ENCODE measurements around the gene KAT5. TPM values are rescaled to one million over a fixed set of nuclear protein-coding genes. Genes with fewer than 3 reads are reported as not detected.
A peak's percentile ranks its signal among the peaks of the same experiment; 100 is the strongest.
"Not testable (repeated sequence)": the region's sequence is repeated elsewhere in the genome, so short reads cannot be mapped to it uniquely, and the experiment has no call there.

KAT5 gene
- total and polyA plus RNA-seq, 8 donors = 57.0 to 69.2 (median 64.3) TPM

GRCh38 chr11:65764434-65764833, 52.4 kb downstream of the KAT5 start:
- Histone ChIP-seq H3K4me3 (no peak overlapping the region), H3K9me3 (no peaks in the 10 kb centered on the region), H3K27ac (no peak overlapping the region), H3K27me3 (no peaks in the 10 kb centered on the region), H3K36me3 (no peaks in the 10 kb centered on the region), H3K4me1 (peaks cover 0 to 28% of the 10 kb centered on the region in 2 donors)
- no peak for TF ChIP-seq CTCF (IDR thresholded peaks at IDR 0.05)
- peak; percentile 27 for ATAC-seq
- intact Hi-C loops (cut with DNase I) = no loop called here
- no peak for DNase-seq

GRCh38 chr11:65766535-65766934, 54.5 kb downstream of the KAT5 start:
- intact Hi-C loops (cut with DNase I) = no loop called here
- DNase-seq = no peak
- no peaks in the 10 kb centered on the region for H3K36me3 ChIP-seq
- no peaks in the 10 kb centered on the region for H3K27me3 ChIP-seq
- H3K27ac ChIP-seq = no peak overlapping the region
- no peak for TF ChIP-seq CTCF (IDR thresholded peaks at IDR 0.05)
- no peaks in the 10 kb centered on the region for H3K9me3 ChIP-seq
- ATAC-seq = peak; percentile 28
- no peak overlapping the region for H3K4me3 ChIP-seq
- peaks cover 0 to 48% of the 10 kb centered on the region in 2 donors for H3K4me1 ChIP-seq

- H3K4me1 ChIP-seq = peaks cover 0 to 48% of the 10 kb centered on the region in 2 donors
- no peak for ATAC-seq
- no peak for DNase-seq
- peak overlapping the region in 1 of 2 donors; percentile 13 for H3K27ac ChIP-seq
- H3K36me3 ChIP-seq = no peaks in the 10 kb centered on the region
- H3K9me3 ChIP-seq = no peaks in the 10 kb centered on the region
- TF ChIP-seq CTCF (IDR thresholded peaks at IDR 0.05) = no peak
- no peaks in the 10 kb centered on the region for H3K27me3 ChIP-seq
- intact Hi-C loops (cut with DNase I) = no loop called here
- no peak overlapping the region for H3K4me3 ChIP-seq
Observed at GRCh38 chr11:65767406-65767805, 55.4 kb downstream of the KAT5 start.

GRCh38 chr11:65767806-65768205, 55.8 kb downstream of the KAT5 start:
- H3K36me3 ChIP-seq; H3K27me3 ChIP-seq; intact Hi-C loops (cut with DNase I); H3K4me3 ChIP-seq; DNase-seq; H3K9me3 ChIP-seq: not testable (repeated sequence)
- Histone ChIP-seq H3K4me1 (peaks cover 0 to 48% of the 10 kb centered on the region in 2 donors), H3K27ac (peak overlapping the region in 1 of 2 donors; percentile 13)
- ATAC-seq = peak; percentile 15

Other genes with a start within 250 kb of the KAT5 start
- over 10,000 TPM; 12,400 to 15,875 TPM for gene MALAT1, start 213.2 kb upstream of the KAT5 start, total RNA-seq
- gene MALAT1, start 213.2 kb upstream of the KAT5 start, polyA plus RNA-seq (ENCODE audit: insufficient read length in 6 of 6) = 100 to 1,000 TPM; 608 to 824 (median 717) TPM
- gene SCYL1, start 187.2 kb upstream of the KAT5 start, total RNA-seq = 10 to 100 TPM; 81.2 to 82.5 TPM
- 10 to 100 TPM; 51.7 to 71.5 (median 59.4) TPM for gene SCYL1, start 187.2 kb upstream of the KAT5 start, polyA plus RNA-seq (ENCODE audit: insufficient read length in 6 of 6)
- 100 to 1,000 TPM in 1 of 2 donors, 10 to 100 TPM in 1; 70.8 to 157 TPM for gene LTBP3, start 153.9 kb upstream of the KAT5 start, total RNA-seq
- gene LTBP3, start 153.9 kb upstream of the KAT5 start, polyA plus RNA-seq (ENCODE audit: insufficient read length in 6 of 6) = 100 to 1,000 TPM; 235 to 322 (median 257) TPM
- gene ZNRD2, start 141.8 kb upstream of the KAT5 start, total RNA-seq = 10 to 100 TPM; 21.7 to 32.3 TPM
- gene ZNRD2, start 141.8 kb upstream of the KAT5 start, polyA plus RNA-seq (ENCODE audit: insufficient read length in 6 of 6) = 10 to 100 TPM; 44.1 to 55.7 (median 54.2) TPM
- gene FAM89B, start 139.7 kb upstream of the KAT5 start, total RNA-seq = 10 to 100 TPM; 47.1 to 57.5 TPM
- 10 to 100 TPM; 20.7 to 35.7 (median 31.8) TPM for gene FAM89B, start 139.7 kb upstream of the KAT5 start, polyA plus RNA-seq (ENCODE audit: insufficient read length in 6 of 6)
- 100 to 1,000 TPM in 1 of 2 donors, 10 to 100 TPM in 1; 57.0 to 133 TPM for gene EHBP1L1, start 136.2 kb upstream of the KAT5 start, total RNA-seq
- gene EHBP1L1, start 136.2 kb upstream of the KAT5 start, polyA plus RNA-seq (ENCODE audit: insufficient read length in 6 of 6) = 10 to 100 TPM; 28.5 to 39.7 (median 35.4) TPM
- gene KCNK7, start 116.5 kb upstream of the KAT5 start, total RNA-seq = 1 to 10 TPM in 1 of 2 donors, not detected in 1; 2.0 TPM
- gene KCNK7, start 116.5 kb upstream of the KAT5 start, polyA plus RNA-seq (ENCODE audit: insufficient read length in 6 of 6) = 1 to 10 TPM in 1 of 6 donors, under 1 TPM in 5; 0.21 to 1.2 (median 0.47) TPM
- gene MAP3K11, start 98.0 kb upstream of the KAT5 start, total RNA-seq = 100 to 1,000 TPM in 1 of 2 donors, 10 to 100 TPM in 1; 74.7 to 100 TPM
- gene MAP3K11, start 98.0 kb upstream of the KAT5 start, polyA plus RNA-seq (ENCODE audit: insufficient read length in 6 of 6) = 10 to 100 TPM; 43.9 to 64.0 (median 56.6) TPM
- 10 to 100 TPM; 36.7 to 44.5 TPM for gene PCNX3, start 96.5 kb upstream of the KAT5 start, total RNA-seq
- 10 to 100 TPM; 19.9 to 35.4 (median 25.3) TPM for gene PCNX3, start 96.5 kb upstream of the KAT5 start, polyA plus RNA-seq (ENCODE audit: insufficient read length in 6 of 6)
- 100 to 1,000 TPM in 1 of 2 donors, 10 to 100 TPM in 1; 77.3 to 107 TPM for gene SIPA1, start 74.2 kb upstream of the KAT5 start, total RNA-seq
- gene SIPA1, start 74.2 kb upstream of the KAT5 start, polyA plus RNA-seq (ENCODE audit: insufficient read length in 6 of 6) = 10 to 100 TPM; 40.5 to 57.3 (median 46.8) TPM
- 10 to 100 TPM; 56.5 to 67.9 TPM for gene RELA, start 49.3 kb upstream of the KAT5 start, total RNA-seq
- 10 to 100 TPM; 51.3 to 70.6 (median 58.8) TPM for gene RELA, start 49.3 kb upstream of the KAT5 start, polyA plus RNA-seq (ENCODE audit: insufficient read length in 6 of 6)
- 10 to 100 TPM; 46.0 to 70.1 TPM for gene RNASEH2C, start 8.5 kb downstream of the KAT5 start, total RNA-seq
- gene RNASEH2C, start 8.5 kb downstream of the KAT5 start, polyA plus RNA-seq (ENCODE audit: insufficient read length in 6 of 6) = 10 to 100 TPM; 34.7 to 52.5 (median 37.2) TPM
- 10 to 100 TPM; 22.6 to 39.0 TPM for gene AP5B1, start 68.7 kb downstream of the KAT5 start, total RNA-seq
- gene AP5B1, start 68.7 kb downstream of the KAT5 start, polyA plus RNA-seq (ENCODE audit: insufficient read length in 6 of 6) = 1 to 10 TPM; 2.9 to 4.5 (median 3.5) TPM
- under 1 TPM; 0.37 to 0.41 TPM for gene OVOL1, start 74.8 kb downstream of the KAT5 start, total RNA-seq
- gene OVOL1, start 74.8 kb downstream of the KAT5 start, polyA plus RNA-seq (ENCODE audit: insufficient read length in 6 of 6) = under 1 TPM; 0.20 to 0.45 (median 0.31) TPM
- gene SNX32, start 121.7 kb downstream of the KAT5 start, total RNA-seq = 1 to 10 TPM in 1 of 2 donors, under 1 TPM in 1; 0.24 to 1.9 TPM
- 1 to 10 TPM; 2.5 to 4.4 (median 3.1) TPM for gene SNX32, start 121.7 kb downstream of the KAT5 start, polyA plus RNA-seq (ENCODE audit: insufficient read length in 6 of 6)
- gene CFL1, start 145.9 kb downstream of the KAT5 start, total RNA-seq = 1,000 to 10,000 TPM in 1 of 2 donors, 100 to 1,000 TPM in 1; 790 to 1,162 TPM
- 100 to 1,000 TPM; 599 to 799 (median 752) TPM for gene CFL1, start 145.9 kb downstream of the KAT5 start, polyA plus RNA-seq (ENCODE audit: insufficient read length in 6 of 6)
- 10 to 100 TPM; 43.4 to 50.7 TPM for gene MUS81, start 148.2 kb downstream of the KAT5 start, total RNA-seq
- 10 to 100 TPM; 44.7 to 55.0 (median 52.0) TPM for gene MUS81, start 148.2 kb downstream of the KAT5 start, polyA plus RNA-seq (ENCODE audit: insufficient read length in 6 of 6)
- 100 to 1,000 TPM in 1 of 2 donors, 10 to 100 TPM in 1; 67.6 to 113 TPM for gene EFEMP2, start 160.5 kb downstream of the KAT5 start, total RNA-seq
- gene EFEMP2, start 160.5 kb downstream of the KAT5 start, polyA plus RNA-seq (ENCODE audit: insufficient read length in 6 of 6) = 100 to 1,000 TPM; 111 to 169 (median 152) TPM
- 1 to 10 TPM; 5.8 to 9.1 TPM for gene CTSW, start 167.6 kb downstream of the KAT5 start, total RNA-seq
- gene CTSW, start 167.6 kb downstream of the KAT5 start, polyA plus RNA-seq (ENCODE audit: insufficient read length in 6 of 6) = 1 to 10 TPM; 2.7 to 7.2 (median 5.7) TPM
- 10 to 100 TPM; 56.5 to 69.6 TPM for gene FIBP, start 176.2 kb downstream of the KAT5 start, total RNA-seq
- gene FIBP, start 176.2 kb downstream of the KAT5 start, polyA plus RNA-seq (ENCODE audit: insufficient read length in 6 of 6) = 10 to 100 TPM; 72.3 to 83.0 (median 77.7) TPM
- gene CCDC85B, start 178.4 kb downstream of the KAT5 start, total RNA-seq = 10 to 100 TPM; 23.3 to 32.0 TPM
- gene CCDC85B, start 178.4 kb downstream of the KAT5 start, polyA plus RNA-seq (ENCODE audit: insufficient read length in 6 of 6) = 10 to 100 TPM; 10.0 to 23.8 (median 15.1) TPM
- 10 to 100 TPM in 1 of 2 donors, 1 to 10 TPM in 1; 3.4 to 16.3 TPM for gene FOSL1, start 188.1 kb downstream of the KAT5 start, total RNA-seq
- under 1 TPM in 4 of 6 donors, not detected in 2; 0.17 to 0.22 (median 0.21) TPM for gene FOSL1, start 188.1 kb downstream of the KAT5 start, polyA plus RNA-seq (ENCODE audit: insufficient read length in 6 of 6)
- 10 to 100 TPM; 29.6 to 35.0 TPM for gene C11orf68, start 206.8 kb downstream of the KAT5 start, total RNA-seq
- gene C11orf68, start 206.8 kb downstream of the KAT5 start, polyA plus RNA-seq (ENCODE audit: insufficient read length in 6 of 6) = 10 to 100 TPM; 31.1 to 36.9 (median 34.4) TPM
- 10 to 100 TPM; 61.0 to 64.5 TPM for gene DRAP1, start 207.2 kb downstream of the KAT5 start, total RNA-seq
- gene DRAP1, start 207.2 kb downstream of the KAT5 start, polyA plus RNA-seq (ENCODE audit: insufficient read length in 6 of 6) = 100 to 1,000 TPM in 1 of 6 donors, 10 to 100 TPM in 5; 69.2 to 112 (median 91.8) TPM
- gene TSGA10IP, start 233.2 kb downstream of the KAT5 start, total RNA-seq = not detected
- gene TSGA10IP, start 233.2 kb downstream of the KAT5 start, polyA plus RNA-seq (ENCODE audit: insufficient read length in 6 of 6) = 1 to 10 TPM in 1 of 6 donors, under 1 TPM in 4, not detected in 1; 0.26 to 1.0 (median 0.79) TPM
- gene SART1, start 249.5 kb downstream of the KAT5 start, total RNA-seq = 10 to 100 TPM; 34.1 to 50.8 TPM
- 10 to 100 TPM; 40.0 to 55.4 (median 46.3) TPM for gene SART1, start 249.5 kb downstream of the KAT5 start, polyA plus RNA-seq (ENCODE audit: insufficient read length in 6 of 6)